H1 (cell line): ENCODE results near the gene CLEC4E. TPM values are rescaled to one million over a fixed set of nuclear protein-coding genes. Genes with fewer than 3 reads are reported as not detected.

Experiments used
- CTCF ChIA-PET: fragments of 300-600 bp; sonication (Branson Sonifier 250); formaldehyde crosslinking; loops from one replicate; lab custom pipeline; 2021; ENCODE audit not compliant: partially characterized antibody; lab: Charles Lee
- POLR2A ChIA-PET: fragments of 300-600 bp; sonication (Branson Sonifier 250); formaldehyde crosslinking; loops from one replicate; lab custom pipeline; 2021; ENCODE audit warnings: inconsistent platforms; ENCODE audit not compliant: partially characterized antibody; lab: Charles Lee
- DNase-seq, 2 experiments: peaks; one replicate each; pipeline versions ENCODE4 v3.0.0 to v3.0.0-alpha.2; 2010 to 2022; ENCODE audit warnings: low spot score in 2 of 2, low read depth in 1 of 2, mixed read lengths in 1 of 2
- FAIRE-seq: peaks from 2 replicates; lab custom pipeline; 2011; peaks lifted over from hg19 to GRCh38; lab: Jason Lieb, UNC
- H2AFZ ChIP-seq: 2 replicates; pipeline ENCODE4 v1.8.1; 2012; ENCODE audit warnings: low read length, inconsistent platforms
- H2AK5ac ChIP-seq: 2 replicates; pipeline ENCODE4 v1.6.1; 2013; ENCODE audit warnings: low read depth, low read length
- H2BK120ac ChIP-seq: replicated peaks from 2 replicates; pipeline ENCODE3; 2013; ENCODE audit warnings: low read depth, low read length, inconsistent platforms
- H2BK12ac ChIP-seq: 2 replicates; pipeline ENCODE4 v1.6.1; 2013; ENCODE audit warnings: low read depth, low read length
- H2BK15ac ChIP-seq: 2 replicates; pipeline ENCODE4 v1.6.1; 2013; ENCODE audit warnings: low read length
- H2BK20ac ChIP-seq: 2 replicates; pipeline ENCODE4 v1.6.1; 2013; ENCODE audit warnings: low read length
- H2BK5ac ChIP-seq: 2 replicates; pipeline ENCODE4 v1.6.1; 2013; ENCODE audit warnings: low read depth, low read length
- H3K14ac ChIP-seq: 2 replicates; pipeline ENCODE4 v1.6.1; 2013; ENCODE audit warnings: inconsistent platforms; ENCODE audit not compliant: insufficient read length
- H3K18ac ChIP-seq: 2 replicates; pipeline ENCODE4 v1.6.1; 2013; ENCODE audit warnings: low read length; ENCODE audit errors: extremely low read depth
- H3K23ac ChIP-seq: 2 replicates; pipeline ENCODE4 v1.6.1; 2013; ENCODE audit warnings: inconsistent platforms; ENCODE audit not compliant: insufficient read length
- H3K23me2 ChIP-seq: 2 replicates; pipeline ENCODE4 v1.6.1; 2013; ENCODE audit warnings: low read depth, low read length
- H3K27ac ChIP-seq: 2 replicates; pipeline ENCODE4 v1.6.1; 2011; ENCODE audit warnings: low read depth, low read length, inconsistent platforms
- H3K27me3 ChIP-seq, 4 experiments: replicated peaks in 1 of 4; 1 replicate in 1 of 4; 2 replicates in 3 of 4; pipeline versions ENCODE4 v1.6.1 to v1.8.1; 2011 to 2013; ENCODE audit warnings: low read length in 3 of 4, mild to moderate bottlenecking in 3 of 4, inconsistent platforms in 2 of 4, mixed read lengths in 2 of 4, moderate library complexity in 1 of 4; ENCODE audit not compliant: control insufficient read depth in 3 of 4, insufficient read depth in 3 of 4; ENCODE audit errors: extremely low read depth in 1 of 4
- H3K36me3 ChIP-seq, 4 experiments: 2 replicates each; pipeline versions ENCODE4 v1.6.1 to v1.8.1; 2011 to 2013; ENCODE audit warnings: mild to moderate bottlenecking in 4 of 4, low read length in 3 of 4, moderate library complexity in 2 of 4, control low read depth in 1 of 4, inconsistent platforms in 1 of 4; ENCODE audit not compliant: insufficient read depth in 4 of 4, control insufficient read depth in 2 of 4
- H3K4ac ChIP-seq: replicated peaks from 2 replicates; pipeline ENCODE3; 2013; ENCODE audit warnings: low read length, low read depth, mixed read lengths, inconsistent platforms; ENCODE audit not compliant: insufficient read length
- H3K4me1 ChIP-seq, 4 experiments: replicated peaks in 1 of 4; 1 replicate in 1 of 4; 2 replicates in 3 of 4; pipeline versions ENCODE4 v1.6.1 to v1.8.1; 2011 to 2013; ENCODE audit warnings: low read length in 3 of 4, inconsistent platforms in 2 of 4, mixed read lengths in 1 of 4; ENCODE audit not compliant: insufficient read depth in 4 of 4, control insufficient read depth in 3 of 4
- H3K4me2 ChIP-seq, 2 experiments: 2 replicates each; pipeline versions ENCODE4 v1.6.1 to v1.8.1; 2011 to 2013; ENCODE audit warnings: low read depth in 2 of 2, low read length in 2 of 2, control low read depth in 1 of 2, inconsistent platforms in 1 of 2, mild to moderate bottlenecking in 1 of 2; ENCODE audit not compliant: insufficient read depth in 1 of 2
- H3K4me3 ChIP-seq, 4 experiments: fragments of 200-600, 300-600 bp in 1 of 4; sonication (generic), shearing (Covaris generic), sonication (Bioruptor Twin) in 1 of 4; 2 replicates each; pipeline versions ENCODE4 v1.5.1 to v1.8.1; 2011 to 2016; ENCODE audit warnings: low read length in 4 of 4, low read depth in 3 of 4, control low read depth in 2 of 4, inconsistent platforms in 2 of 4, mild to moderate bottlenecking in 2 of 4, mixed read lengths in 1 of 4, moderate library complexity in 1 of 4; ENCODE audit not compliant: insufficient read depth in 2 of 4; ENCODE audit errors: extremely low read depth in 1 of 4
- H3K56ac ChIP-seq: replicated peaks from 2 replicates; pipeline ENCODE3; 2013; ENCODE audit warnings: low read depth, mild to moderate bottlenecking, mixed read lengths, low read length, inconsistent platforms; ENCODE audit not compliant: insufficient read length
- H3K79me1 ChIP-seq: 2 replicates; pipeline ENCODE4 v1.6.1; 2013; ENCODE audit warnings: low read depth, low read length, control low read depth
- H3K79me2 ChIP-seq, 2 experiments: 2 replicates each; pipeline versions ENCODE4 v1.6.1 to v1.8.1; 2012 to 2013; ENCODE audit warnings: low read length in 2 of 2, mild to moderate bottlenecking in 2 of 2, inconsistent platforms in 1 of 2; ENCODE audit not compliant: insufficient read depth in 2 of 2, control insufficient read depth in 1 of 2
- H3K9ac ChIP-seq, 4 experiments: replicated peaks in 1 of 4; 1 replicate in 1 of 4; 2 replicates in 3 of 4; pipeline versions ENCODE4 v1.6.1 to v1.8.1; 2011 to 2013; ENCODE audit warnings: low read depth in 3 of 4, low read length in 3 of 4, control low read depth in 2 of 4, mild to moderate bottlenecking in 2 of 4, moderate library complexity in 2 of 4, inconsistent platforms in 1 of 4; ENCODE audit errors: extremely low read depth in 1 of 4
- H3K9me3 ChIP-seq, 2 experiments: 2 replicates each; pipeline versions ENCODE4 v1.6.1 to v1.8.1; 2012 to 2013; ENCODE audit warnings: mild to moderate bottlenecking in 2 of 2, moderate library complexity in 2 of 2, control low read depth in 1 of 2, inconsistent platforms in 1 of 2, low read depth in 1 of 2, low read length in 1 of 2, mixed read lengths in 1 of 2; ENCODE audit not compliant: insufficient read depth in 2 of 2
- H4K20me1 ChIP-seq, 2 experiments: replicated peaks in 1 of 2; 2 replicates each; pipeline versions ENCODE3 to v1.8.1; 2011 to 2013; ENCODE audit warnings: inconsistent platforms in 2 of 2, low read length in 2 of 2, mild to moderate bottlenecking in 1 of 2; ENCODE audit not compliant: insufficient read depth in 2 of 2, control insufficient read depth in 1 of 2
- H4K5ac ChIP-seq: 2 replicates; pipeline ENCODE4 v1.6.1; 2013; ENCODE audit warnings: low read length, low read depth, mixed read lengths, inconsistent platforms; ENCODE audit not compliant: insufficient read length
- H4K8ac ChIP-seq: 2 replicates; pipeline ENCODE4 v1.8.0; 2013; ENCODE audit warnings: mild to moderate bottlenecking, moderate library complexity, low read length, inconsistent platforms; ENCODE audit not compliant: insufficient read depth; ENCODE audit errors: extremely low read depth
- H4K91ac ChIP-seq: replicated peaks from 2 replicates; pipeline ENCODE3; 2013; ENCODE audit warnings: low read length, mixed read lengths, inconsistent platforms; ENCODE audit not compliant: insufficient read length
- GTF2F1 ChIP-seq: IDR thresholded peaks from 2 replicates; pipeline ENCODE4 v1.6.1; 2012; ENCODE audit warnings: low read depth, low read length, improper control_type of control experiment, borderline replicate concordance
- SIRT6 ChIP-seq: IDR thresholded peaks from one replicate; pipeline ENCODE4 v1.7.1; 2012; ENCODE audit warnings: low read length, inconsistent platforms
- SRF ChIP-seq: IDR thresholded peaks from 2 replicates; pipeline ENCODE4 v1.6.1; 2011; ENCODE audit warnings: mild to moderate bottlenecking, low read depth, low read length, moderate library complexity
- WGBS, 2 experiments: shearing (Covaris generic) in 1 of 2; methylation state at CpG; one replicate each; pipeline versions ENCODE4 v1.1.6 to v1.1.7; 2013 to 2015; ENCODE audit warnings: low lambda C conversion rate in 2 of 2, mixed read lengths in 2 of 2, inconsistent platforms in 1 of 2, low coverage in 1 of 2, missing lambda C conversion rate in 1 of 2; ENCODE audit not compliant: insufficient replicate concordance in 2 of 2, insufficient coverage in 1 of 2, insufficient read length in 1 of 2; ENCODE audit errors: extremely low coverage in 1 of 2, missing lambda C conversion rate in 1 of 2; 5-methylcytosine and 5-hydroxymethylcytosine counted together
- polyA plus RNA-seq, 7 experiments: library from polyadenylated mRNA; depleted of rRNA in 3 of 7; stranded (reverse) in 5 of 7; unstranded in 2 of 7; fragments of >200 nt in 5 of 7; fragments of 200-250 nt in 2 of 7; gene quantifications; 1 replicate in 5 of 7; 2 replicates in 1 of 7; 4 replicates in 1 of 7; pipeline versions ENCODE4 v1.2.1 to v1.2.3, GENCODE V29; 2011 to 2013; ENCODE audit warnings: missing spikeins in 2 of 7, mixed read lengths in 2 of 7
- total RNA-seq: library from RNA; stranded (reverse); fragmentation: NEBNext Ultra II Directional; extraction: Animal tissue kit (Norgen Biotek cat#: 25700); gene quantifications from 2 replicates; pipeline ENCODE4 v1.2.1, GENCODE V29; 2021

Gene CLEC4E
- total and polyA plus RNA-seq, 2 of the 8 experiments (the other 6 are each of a cell fraction or from before 2014, with no cell fraction given) = 0.03 TPM; not detected in 1

DNA sequence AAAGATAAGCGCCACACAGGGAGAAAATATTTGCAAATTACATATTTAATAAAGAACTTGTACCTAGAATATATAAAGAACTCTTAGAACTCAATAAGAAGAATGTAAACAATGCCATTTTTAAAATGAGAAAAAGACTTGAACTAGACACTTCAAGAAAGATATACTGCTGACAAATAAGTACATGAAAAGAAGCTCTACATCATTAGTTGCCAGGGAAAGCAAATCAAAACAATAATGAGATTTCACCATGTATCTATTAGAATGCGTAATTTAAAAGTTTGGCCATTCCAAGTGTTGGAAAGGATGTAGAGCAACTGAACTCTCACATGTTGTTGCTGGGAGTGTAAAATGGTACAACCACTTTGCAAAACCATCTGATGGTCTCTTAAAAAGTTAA, 6.9 kb upstream of the CLEC4E start:
- POLR2A ChIA-PET = no interaction called here
- no peak for DNase-seq
- Histone ChIP-seq H4K20me1 (no peaks in the 10 kb centered on the region), H3K14ac (no peak overlapping the region), H3K36me3 (no peaks in the 10 kb centered on the region), H3K23ac (no peak overlapping the region), H4K5ac (no peak overlapping the region), H2BK5ac (no peak overlapping the region), H3K79me2 (no peaks in the 10 kb centered on the region), H4K91ac (no peak overlapping the region), H2BK12ac (no peak overlapping the region), H3K27me3 (no peaks in the 10 kb centered on the region), H2AK5ac (no peak overlapping the region), H2BK120ac (no peak overlapping the region), H3K4ac (no peak overlapping the region), H3K27ac (no peak overlapping the region), H2BK15ac (no peak overlapping the region), H3K18ac (no peak overlapping the region), H3K9me3 (no peaks in the 10 kb centered on the region), H4K8ac (no peak overlapping the region), H3K23me2 (no peaks in the 10 kb centered on the region), H3K4me2 (no peak overlapping the region), H3K9ac (no peak overlapping the region), H2BK20ac (no peak overlapping the region), H2AFZ (no peak overlapping the region), H3K56ac (no peak overlapping the region), H3K79me1 (no peaks in the 10 kb centered on the region), H3K4me3 (no peak overlapping the region), H3K4me1 (no peaks in the 10 kb centered on the region)
- CTCF ChIA-PET = interaction anchor here (1.5 to 2.2 kb wide), 4 partner anchors 9 to 64 kb away, joined by 3 to 8 read pairs (median 6); no protein-coding TSS in a partner anchor
- FAIRE-seq = no peak
- 77% methylated on average over 2 of the region's 2 CpGs; no CpG with 5 or more reads in 1 of the 2 experiments for WGBS, 2 experiments
- TF ChIP-seq SRF (no peak), SIRT6 (no peak), GTF2F1 (no peak)
